Glomerular visceral epithelial cell (primary cell): Measurements from ENCODE around the gene TTLL13.
A peak's percentile ranks its signal among the peaks of the same experiment; 100 is the strongest.
"Not testable (repeated sequence)": the region's sequence is repeated elsewhere in the genome, so short reads cannot be mapped to it uniquely, and the experiment has no call there.

ENCODE experiments used
- DNase-seq: peaks from one replicate; pipeline ENCODE4 v3.0.0-alpha.2; 2016; ENCODE audit errors: extremely low spot score

Gene TTLL13

GRCh38 chr15:90234096-90234988 lies 15.0 kb upstream of the TTLL13 start, which contains the start of gene GDPGP1:
GDPGP1 (plus strand) TSS chr15:90234209; CDS start chr15:90240909, 6,700 bp downstream.
- no peak for DNase-seq

GRCh38 chr15:90239371-90239770 lies 10.0 kb upstream of the TTLL13 start:
- DNase-seq = no peak

GRCh38 chr15:90240856-90241255 lies 8.5 kb upstream of the TTLL13 start:
- no peak for DNase-seq

- DNase-seq = no peak
These were observed 7.8 kb upstream of the TTLL13 start for GRCh38 chr15:90241343-90242192.

- no peak for DNase-seq
These were observed 5.3 kb upstream of the TTLL13 start for GRCh38 chr15:90243943-90244639.

GRCh38 chr15:90248789-90249202 lies 560 bp upstream of the TTLL13 start:
- no peak for DNase-seq

- no peak for DNase-seq
These were observed 8.4 kb downstream of the TTLL13 start for GRCh38 chr15:90257776-90258175.

- no peak for DNase-seq
These were observed 10.2 kb downstream of the TTLL13 start for GRCh38 chr15:90259524-90259923.

GRCh38 chr15:90260731-90261130 lies 11.4 kb downstream of the TTLL13 start:
- not testable (repeated sequence) for DNase-seq

GRCh38 chr15:90261811-90262210 lies 12.5 kb downstream of the TTLL13 start:
- DNase-seq = peak; percentile 45

GRCh38 chr15:90262426-90262825 lies 13.1 kb downstream of the TTLL13 start:
- DNase-seq = no peak

GRCh38 chr15:90264671-90265070 lies 15.3 kb downstream of the TTLL13 start:
- DNase-seq = peak; percentile 16

- peak; percentile 85 for DNase-seq
These were observed 16.1 kb downstream of the TTLL13 start, which contains the start of gene NGRN for GRCh38 chr15:90265271-90266060. NGRN (plus strand) TSS chr15:90265672; CDS start chr15:90265713, 41 bp downstream.

GRCh38 chr15:90266061-90266431 lies 16.7 kb downstream of the TTLL13 start:
- peak; percentile 40 for DNase-seq

- DNase-seq = peak; percentile 18
These were observed 17.1 kb downstream of the TTLL13 start for GRCh38 chr15:90266485-90266884.

GRCh38 chr15:90268415-90268814 lies 19.1 kb downstream of the TTLL13 start:
- DNase-seq = no peak

GRCh38 chr15:90270502-90271150 lies 21.3 kb downstream of the TTLL13 start:
- DNase-seq = no peak

GRCh38 chr15:90271459-90272166 lies 22.3 kb downstream of the TTLL13 start:
- DNase-seq = no peak

- DNase-seq = not testable (repeated sequence)
These were observed 29.1 kb downstream of the TTLL13 start for GRCh38 chr15:90278467-90278866.

GRCh38 chr15:90280743-90281142 lies 31.4 kb downstream of the TTLL13 start:
- not testable (repeated sequence) for DNase-seq
